Osteoblast (primary cell): ENCODE data around the gene EVA1B. TPM values are rescaled to one million over a fixed set of nuclear protein-coding genes. Genes with fewer than 3 reads are reported as not detected.
A peak's percentile ranks its signal among the peaks of the same experiment; 100 is the strongest.

ENCODE experiments used
- DNase-seq: peaks from one replicate; pipeline ENCODE4 v3.0.0; 2011; ENCODE audit warnings: low spot score, mixed read lengths; ENCODE audit not compliant: insufficient read length; ENCODE audit errors: missing footprints
- H2AFZ ChIP-seq: 2 replicates; pipeline ENCODE4 v1.6.0; 2011; ENCODE audit warnings: mild to moderate bottlenecking, low read length
- H3K27ac ChIP-seq: 2 replicates; pipeline ENCODE4 v1.5.1; 2011; ENCODE audit warnings: mild to moderate bottlenecking, low read depth, low read length, moderate library complexity
- H3K27me3 ChIP-seq: 2 replicates; pipeline ENCODE4 v1.6.0; 2012; ENCODE audit warnings: mild to moderate bottlenecking, control low read depth, inconsistent platforms, low read length, moderate library complexity; ENCODE audit not compliant: insufficient read depth
- H3K36me3 ChIP-seq: 2 replicates; pipeline ENCODE4 v1.5.1; 2011; ENCODE audit warnings: mild to moderate bottlenecking, low read length, control low read depth, moderate library complexity; ENCODE audit not compliant: insufficient read depth
- H3K4me1 ChIP-seq: 2 replicates; pipeline ENCODE4 v1.5.1; 2011; ENCODE audit warnings: mild to moderate bottlenecking, low read length, control low read depth, moderate library complexity; ENCODE audit not compliant: insufficient read depth
- H3K4me2 ChIP-seq: 2 replicates; pipeline ENCODE4 v1.6.0; 2011; ENCODE audit warnings: mild to moderate bottlenecking, low read length; ENCODE audit not compliant: insufficient read depth
- H3K4me3 ChIP-seq: fragments of 200-600 bp; sonication (generic); 3 replicates; pipeline ENCODE4 v1.5.1; 2012; ENCODE audit warnings: mild to moderate bottlenecking, low read length, inconsistent platforms; ENCODE audit not compliant: insufficient read depth
- H3K79me2 ChIP-seq: 2 replicates; pipeline ENCODE4 v1.6.0; 2012; ENCODE audit warnings: mild to moderate bottlenecking, low read length, control low read depth, inconsistent platforms; ENCODE audit not compliant: insufficient read depth
- H3K9me3 ChIP-seq: 2 replicates; pipeline ENCODE4 v1.5.1; 2011; ENCODE audit warnings: low read depth, low read length, control low read depth
- H4K20me1 ChIP-seq: 2 replicates; pipeline ENCODE4 v1.6.0; 2012; ENCODE audit warnings: mild to moderate bottlenecking, low read length, control low read depth; ENCODE audit not compliant: insufficient read depth
- total RNA-seq: library from RNA; depleted of rRNA; stranded (reverse); fragments of >200 nt; gene quantifications from 2 replicates; pipeline ENCODE4 v1.2.3, GENCODE V29; 2012
- TF ChIP-seq, protein P1 (sequence below): IDR thresholded peaks from 2 replicates; pipeline ENCODE4 v1.5.1; 2011; ENCODE audit warnings: mild to moderate bottlenecking, low read depth, low read length, moderate library complexity; ENCODE audit errors: extremely low read depth

Gene EVA1B
- total RNA-seq, 1 donor = 135 TPM

DNA sequence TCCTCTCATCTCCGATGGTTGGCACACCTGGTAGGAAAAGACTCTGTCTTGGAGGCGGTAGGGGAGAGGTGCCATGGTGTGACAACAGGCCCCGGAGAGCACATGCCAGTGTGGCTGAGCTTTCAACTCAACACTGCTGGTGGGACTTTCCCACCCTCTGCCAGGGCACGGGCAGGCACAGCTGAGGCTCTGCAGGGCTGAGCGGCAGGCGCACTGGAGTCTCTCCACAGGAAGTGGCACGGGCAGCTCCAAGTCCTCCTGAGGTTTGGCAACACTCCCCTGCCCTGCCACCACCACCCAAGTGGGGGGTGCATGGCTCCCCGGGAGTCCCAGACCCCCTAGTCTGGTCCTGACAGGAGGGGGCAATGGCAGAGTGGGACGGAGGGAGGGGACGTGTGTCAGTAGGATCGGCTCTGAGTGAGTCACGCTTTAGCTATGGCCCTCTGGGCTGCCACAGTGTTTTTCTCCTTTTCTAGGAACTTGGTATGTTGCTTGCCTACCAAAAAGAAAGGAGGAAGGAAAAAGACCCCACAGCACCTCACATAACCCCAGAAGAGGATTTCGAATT, 27.3 kb upstream of the EVA1B start:
- peak; percentile 97 for DNase-seq
- Histone ChIP-seq H4K20me1 (no peaks in the 10 kb centered on the region), H3K4me3 (peak overlapping the region; percentile 52), H2AFZ (no peak overlapping the region), H3K27me3 (no peaks in the 10 kb centered on the region), H3K9me3 (no peaks in the 10 kb centered on the region), H3K27ac (peak overlapping the region; percentile 98), H3K4me2 (peak overlapping the region; percentile 80), H3K36me3 (peaks cover 37% of the 10 kb centered on the region), H3K4me1 (peaks cover 47% of the 10 kb centered on the region), H3K79me2 (peaks cover 2% of the 10 kb centered on the region)
- TF ChIP-seq, protein P1, sequence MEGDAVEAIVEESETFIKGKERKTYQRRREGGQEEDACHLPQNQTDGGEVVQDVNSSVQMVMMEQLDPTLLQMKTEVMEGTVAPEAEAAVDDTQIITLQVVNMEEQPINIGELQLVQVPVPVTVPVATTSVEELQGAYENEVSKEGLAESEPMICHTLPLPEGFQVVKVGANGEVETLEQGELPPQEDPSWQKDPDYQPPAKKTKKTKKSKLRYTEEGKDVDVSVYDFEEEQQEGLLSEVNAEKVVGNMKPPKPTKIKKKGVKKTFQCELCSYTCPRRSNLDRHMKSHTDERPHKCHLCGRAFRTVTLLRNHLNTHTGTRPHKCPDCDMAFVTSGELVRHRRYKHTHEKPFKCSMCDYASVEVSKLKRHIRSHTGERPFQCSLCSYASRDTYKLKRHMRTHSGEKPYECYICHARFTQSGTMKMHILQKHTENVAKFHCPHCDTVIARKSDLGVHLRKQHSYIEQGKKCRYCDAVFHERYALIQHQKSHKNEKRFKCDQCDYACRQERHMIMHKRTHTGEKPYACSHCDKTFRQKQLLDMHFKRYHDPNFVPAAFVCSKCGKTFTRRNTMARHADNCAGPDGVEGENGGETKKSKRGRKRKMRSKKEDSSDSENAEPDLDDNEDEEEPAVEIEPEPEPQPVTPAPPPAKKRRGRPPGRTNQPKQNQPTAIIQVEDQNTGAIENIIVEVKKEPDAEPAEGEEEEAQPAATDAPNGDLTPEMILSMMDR = no peak

- peaks cover 2% of the 10 kb centered on the region for H3K79me2 ChIP-seq
- H4K20me1 ChIP-seq = no peaks in the 10 kb centered on the region
- no peak overlapping the region for H3K4me2 ChIP-seq
- H2AFZ ChIP-seq = no peak overlapping the region
- peak overlapping the region; percentile 98 for H3K27ac ChIP-seq
- H3K27me3 ChIP-seq = no peaks in the 10 kb centered on the region
- H3K4me1 ChIP-seq = peaks cover 47% of the 10 kb centered on the region
- peak; percentile 73 for DNase-seq
- H3K9me3 ChIP-seq = no peaks in the 10 kb centered on the region
- no peak overlapping the region for H3K4me3 ChIP-seq
- TF ChIP-seq, protein P1 = no peak
- peaks cover 33% of the 10 kb centered on the region for H3K36me3 ChIP-seq
Measured at GRCh38 chr1:36349839-36350238, 26.4 kb upstream of the EVA1B start.

- no peak overlapping the region for H3K4me2 ChIP-seq
- peaks cover 29% of the 10 kb centered on the region for H3K36me3 ChIP-seq
- TF ChIP-seq, protein P1 = no peak
Measured at GRCh38 chr1:36349241-36349671, 25.8 kb upstream of the EVA1B start.

DNA sequence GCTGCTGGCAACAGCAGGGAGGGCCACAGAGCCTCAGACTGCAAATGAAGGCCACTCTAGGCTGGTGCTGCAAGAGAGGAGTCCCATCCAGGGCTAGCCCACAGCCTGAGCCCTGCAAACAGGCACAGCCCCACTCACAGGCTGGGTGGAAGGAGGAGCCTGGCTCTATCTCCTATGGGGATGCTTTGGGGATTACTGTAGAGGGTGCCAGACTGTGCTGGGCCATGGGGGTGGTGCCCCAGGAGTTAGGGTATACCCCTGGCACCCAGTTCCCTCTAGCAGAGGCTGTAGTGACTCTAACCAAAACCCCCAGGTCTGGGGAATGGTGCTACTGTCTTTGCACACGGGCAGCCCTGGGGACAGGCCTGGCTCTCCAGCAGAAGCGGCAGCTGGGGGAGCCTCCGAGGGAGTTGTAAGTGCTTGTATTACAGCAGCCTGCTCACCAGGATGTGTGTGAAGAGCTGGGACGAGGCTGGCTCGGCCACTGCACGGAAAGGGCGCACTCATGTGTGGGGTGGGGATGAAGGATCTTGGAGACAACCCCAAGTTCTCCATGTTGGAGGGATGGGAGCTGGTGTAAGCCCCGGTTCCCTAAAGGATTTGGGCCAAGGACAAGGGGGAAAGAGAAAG, 23.4 kb upstream of the EVA1B start:
- peak; percentile 84 for DNase-seq
- Histone ChIP-seq H3K27me3 (no peaks in the 10 kb centered on the region), H2AFZ (no peak overlapping the region), H3K4me2 (no peak overlapping the region), H3K36me3 (peaks cover 33% of the 10 kb centered on the region), H3K27ac (no peak overlapping the region), H3K4me3 (no peak overlapping the region), H3K9me3 (no peaks in the 10 kb centered on the region), H3K79me2 (peaks cover 2% of the 10 kb centered on the region), H4K20me1 (no peaks in the 10 kb centered on the region), H3K4me1 (peaks cover 41% of the 10 kb centered on the region)
- TF ChIP-seq, protein P1 = no peak

More at GRCh38 chr1:36349241-36349671, 25.8 kb upstream of the EVA1B start:
- no peaks in the 10 kb centered on the region for H3K9me3 ChIP-seq
- H3K27ac ChIP-seq = peak overlapping the region; percentile 98
- DNase-seq = peak; percentile 90
- no peak overlapping the region for H2AFZ ChIP-seq
- H3K4me3 ChIP-seq = no peak overlapping the region
- H3K4me1 ChIP-seq = peaks cover 47% of the 10 kb centered on the region
- no peaks in the 10 kb centered on the region for H3K27me3 ChIP-seq
- H3K79me2 ChIP-seq = peaks cover 2% of the 10 kb centered on the region
- H4K20me1 ChIP-seq = no peaks in the 10 kb centered on the region
